ENCODE measurements around the gene HSD17B12.

The HSD17B12 gene

GRCh38 chr11:43697679-43698078 lies 17.1 kb downstream of the HSD17B12 start:
- no peak for TF ChIP-seq ARNTL (CRISPR knock-in tag; IDR thresholded peaks at IDR 0.05; ENCODE audit: borderline replicate concordance, low read depth)
- no peak for TF ChIP-seq CSDC2 (CRISPR knock-in tag; IDR thresholded peaks at IDR 0.05)
- no peak for TF ChIP-seq PPARA (CRISPR knock-in tag; IDR thresholded peaks at IDR 0.05; ENCODE audit: borderline replicate concordance)
- TF ChIP-seq, protein P1, sequence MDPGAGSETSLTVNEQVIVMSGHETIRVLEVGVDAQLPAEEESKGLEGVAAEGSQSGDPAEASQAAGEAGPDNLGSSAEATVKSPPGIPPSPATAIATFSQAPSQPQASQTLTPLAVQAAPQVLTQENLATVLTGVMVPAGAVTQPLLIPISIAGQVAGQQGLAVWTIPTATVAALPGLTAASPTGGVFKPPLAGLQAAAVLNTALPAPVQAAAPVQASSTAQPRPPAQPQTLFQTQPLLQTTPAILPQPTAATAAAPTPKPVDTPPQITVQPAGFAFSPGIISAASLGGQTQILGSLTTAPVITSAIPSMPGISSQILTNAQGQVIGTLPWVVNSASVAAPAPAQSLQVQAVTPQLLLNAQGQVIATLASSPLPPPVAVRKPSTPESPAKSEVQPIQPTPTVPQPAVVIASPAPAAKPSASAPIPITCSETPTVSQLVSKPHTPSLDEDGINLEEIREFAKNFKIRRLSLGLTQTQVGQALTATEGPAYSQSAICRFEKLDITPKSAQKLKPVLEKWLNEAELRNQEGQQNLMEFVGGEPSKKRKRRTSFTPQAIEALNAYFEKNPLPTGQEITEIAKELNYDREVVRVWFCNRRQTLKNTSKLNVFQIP (CRISPR knock-in tag; IDR thresholded peaks at IDR 0.05; ENCODE audit: borderline replicate concordance, low read depth) = no peak
- TF ChIP-seq RARB (CRISPR knock-in tag; IDR thresholded peaks at IDR 0.05) = no peak
- TF ChIP-seq ZNF565 (CRISPR knock-in tag; conservative IDR thresholded peaks at IDR 0.05; ENCODE audit: low read depth) = no peak
- TF ChIP-seq, protein P2, sequence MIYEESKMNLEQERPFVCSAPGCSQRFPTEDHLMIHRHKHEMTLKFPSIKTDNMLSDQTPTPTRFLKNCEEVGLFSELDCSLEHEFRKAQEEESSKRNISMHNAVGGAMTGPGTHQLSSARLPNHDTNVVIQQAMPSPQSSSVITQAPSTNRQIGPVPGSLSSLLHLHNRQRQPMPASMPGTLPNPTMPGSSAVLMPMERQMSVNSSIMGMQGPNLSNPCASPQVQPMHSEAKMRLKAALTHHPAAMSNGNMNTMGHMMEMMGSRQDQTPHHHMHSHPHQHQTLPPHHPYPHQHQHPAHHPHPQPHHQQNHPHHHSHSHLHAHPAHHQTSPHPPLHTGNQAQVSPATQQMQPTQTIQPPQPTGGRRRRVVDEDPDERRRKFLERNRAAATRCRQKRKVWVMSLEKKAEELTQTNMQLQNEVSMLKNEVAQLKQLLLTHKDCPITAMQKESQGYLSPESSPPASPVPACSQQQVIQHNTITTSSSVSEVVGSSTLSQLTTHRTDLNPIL (CRISPR knock-in tag; IDR thresholded peaks at IDR 0.05; ENCODE audit: low read depth) = no peak
- TF ChIP-seq ZC3H10 (CRISPR knock-in tag; IDR thresholded peaks at IDR 0.05) = no peak
- no peak for TF ChIP-seq GLIS3 (CRISPR knock-in tag; IDR thresholded peaks at IDR 0.05)
- no peak for TF ChIP-seq TCF4 (CRISPR knock-in tag; IDR thresholded peaks at IDR 0.05; ENCODE audit: borderline replicate concordance)
- TF ChIP-seq BACH2 (CRISPR knock-in tag; IDR thresholded peaks at IDR 0.05; ENCODE audit: borderline replicate concordance) = no peak
- no peak for TF ChIP-seq SNAI2 (CRISPR knock-in tag; IDR thresholded peaks at IDR 0.05)
- TF ChIP-seq ZNF8 (CRISPR knock-in tag; IDR thresholded peaks at IDR 0.05) = no peak
- TF ChIP-seq, protein P3, sequence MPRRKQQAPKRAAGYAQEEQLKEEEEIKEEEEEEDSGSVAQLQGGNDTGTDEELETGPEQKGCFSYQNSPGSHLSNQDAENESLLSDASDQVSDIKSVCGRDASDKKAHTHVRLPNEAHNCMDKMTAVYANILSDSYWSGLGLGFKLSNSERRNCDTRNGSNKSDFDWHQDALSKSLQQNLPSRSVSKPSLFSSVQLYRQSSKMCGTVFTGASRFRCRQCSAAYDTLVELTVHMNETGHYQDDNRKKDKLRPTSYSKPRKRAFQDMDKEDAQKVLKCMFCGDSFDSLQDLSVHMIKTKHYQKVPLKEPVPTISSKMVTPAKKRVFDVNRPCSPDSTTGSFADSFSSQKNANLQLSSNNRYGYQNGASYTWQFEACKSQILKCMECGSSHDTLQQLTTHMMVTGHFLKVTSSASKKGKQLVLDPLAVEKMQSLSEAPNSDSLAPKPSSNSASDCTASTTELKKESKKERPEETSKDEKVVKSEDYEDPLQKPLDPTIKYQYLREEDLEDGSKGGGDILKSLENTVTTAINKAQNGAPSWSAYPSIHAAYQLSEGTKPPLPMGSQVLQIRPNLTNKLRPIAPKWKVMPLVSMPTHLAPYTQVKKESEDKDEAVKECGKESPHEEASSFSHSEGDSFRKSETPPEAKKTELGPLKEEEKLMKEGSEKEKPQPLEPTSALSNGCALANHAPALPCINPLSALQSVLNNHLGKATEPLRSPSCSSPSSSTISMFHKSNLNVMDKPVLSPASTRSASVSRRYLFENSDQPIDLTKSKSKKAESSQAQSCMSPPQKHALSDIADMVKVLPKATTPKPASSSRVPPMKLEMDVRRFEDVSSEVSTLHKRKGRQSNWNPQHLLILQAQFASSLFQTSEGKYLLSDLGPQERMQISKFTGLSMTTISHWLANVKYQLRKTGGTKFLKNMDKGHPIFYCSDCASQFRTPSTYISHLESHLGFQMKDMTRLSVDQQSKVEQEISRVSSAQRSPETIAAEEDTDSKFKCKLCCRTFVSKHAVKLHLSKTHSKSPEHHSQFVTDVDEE (CRISPR knock-in tag; IDR thresholded peaks at IDR 0.05) = no peak
- TF ChIP-seq CSRNP3 (CRISPR knock-in tag; IDR thresholded peaks at IDR 0.05) = no peak
- TF ChIP-seq PATZ1 (CRISPR knock-in tag; IDR thresholded peaks at IDR 0.05; ENCODE audit: borderline replicate concordance) = no peak
- no peak for ATAC-seq

GRCh38 chr11:43699870-43700269 lies 19.3 kb downstream of the HSD17B12 start:
- TF ChIP-seq SNAI2 (CRISPR knock-in tag; IDR thresholded peaks at IDR 0.05) (no peak), GLIS3 (CRISPR knock-in tag; IDR thresholded peaks at IDR 0.05) (no peak), OSR1 (CRISPR knock-in tag; IDR thresholded peaks at IDR 0.05) (no peak), PPARA (CRISPR knock-in tag; IDR thresholded peaks at IDR 0.05; ENCODE audit: borderline replicate concordance) (no peak), CSDC2 (CRISPR knock-in tag; IDR thresholded peaks at IDR 0.05) (no peak), ZNF70 (CRISPR knock-in tag; IDR thresholded peaks at IDR 0.05) (no peak), PATZ1 (CRISPR knock-in tag; IDR thresholded peaks at IDR 0.05; ENCODE audit: borderline replicate concordance) (no peak), BACH2 (CRISPR knock-in tag; IDR thresholded peaks at IDR 0.05; ENCODE audit: borderline replicate concordance) (no peak), RARB (CRISPR knock-in tag; IDR thresholded peaks at IDR 0.05) (no peak), ESRRG (CRISPR knock-in tag; IDR thresholded peaks at IDR 0.05) (no peak), ISL1 (CRISPR knock-in tag; IDR thresholded peaks at IDR 0.05) (no peak), ZNF8 (CRISPR knock-in tag; IDR thresholded peaks at IDR 0.05) (no peak), ZC3H10 (CRISPR knock-in tag; IDR thresholded peaks at IDR 0.05) (no peak), ZNF565 (CRISPR knock-in tag; conservative IDR thresholded peaks at IDR 0.05; ENCODE audit: low read depth) (no peak), ZFP30 (CRISPR knock-in tag; IDR thresholded peaks at IDR 0.05) (no peak)
- TF ChIP-seq, protein P3 (CRISPR knock-in tag; IDR thresholded peaks at IDR 0.05) = no peak
- ATAC-seq = no peak
